Epithelial cell of esophagus (primary cell): ENCODE measurements around the gene CIDEA.

Source experiments
- DNase-seq: peaks from one replicate; pipeline ENCODE4 v3.0.0; 2010; ENCODE audit warnings: low read depth
- H3K4me3 ChIP-seq: 2 replicates; pipeline ENCODE4 v1.5.1; 2011; ENCODE audit warnings: mild to moderate bottlenecking, low read length, control low read depth
- CTCF ChIP-seq: IDR thresholded peaks from 2 replicates; pipeline ENCODE4 v1.5.1; 2011; ENCODE audit warnings: low read depth, mild to moderate bottlenecking, low read length, control low read depth, inconsistent platforms; ENCODE audit not compliant: insufficient read depth; ENCODE audit errors: missing control alignments

CIDEA gene

GRCh38 chr18:12248926-12249720 lies 5.0 kb upstream of the CIDEA start:
- no peak for TF ChIP-seq CTCF
- no peak overlapping the region for H3K4me3 ChIP-seq
- no peak for DNase-seq

- DNase-seq = no peak
- H3K4me3 ChIP-seq = no peak overlapping the region
- TF ChIP-seq CTCF = no peak
Measured at GRCh38 chr18:12251311-12251710, 2.9 kb upstream of the CIDEA start.

- DNase-seq = no peak
- no peak overlapping the region for H3K4me3 ChIP-seq
- TF ChIP-seq CTCF = no peak
Measured at GRCh38 chr18:12252061-12252460, 2.1 kb upstream of the CIDEA start.

- H3K4me3 ChIP-seq = no peak overlapping the region
- no peak for TF ChIP-seq CTCF
- DNase-seq = no peak
Measured at GRCh38 chr18:12253027-12253426, 1.1 kb upstream of the CIDEA start.

GRCh38 chr18:12253663-12254135 lies 462 bp upstream of the CIDEA start:
- H3K4me3 ChIP-seq = peak overlapping the region; percentile 21
- no peak for TF ChIP-seq CTCF

GRCh38 chr18:12254820-12255511 lies 805 bp downstream of the CIDEA start:
- peak overlapping the region; percentile 21 for H3K4me3 ChIP-seq
- DNase-seq = peak; percentile 9
- TF ChIP-seq CTCF = no peak

More at GRCh38 chr18:12253663-12254135, 462 bp upstream of the CIDEA start:
- no peak for DNase-seq
